ENCODE results near the gene ERGIC1.

DNA sequence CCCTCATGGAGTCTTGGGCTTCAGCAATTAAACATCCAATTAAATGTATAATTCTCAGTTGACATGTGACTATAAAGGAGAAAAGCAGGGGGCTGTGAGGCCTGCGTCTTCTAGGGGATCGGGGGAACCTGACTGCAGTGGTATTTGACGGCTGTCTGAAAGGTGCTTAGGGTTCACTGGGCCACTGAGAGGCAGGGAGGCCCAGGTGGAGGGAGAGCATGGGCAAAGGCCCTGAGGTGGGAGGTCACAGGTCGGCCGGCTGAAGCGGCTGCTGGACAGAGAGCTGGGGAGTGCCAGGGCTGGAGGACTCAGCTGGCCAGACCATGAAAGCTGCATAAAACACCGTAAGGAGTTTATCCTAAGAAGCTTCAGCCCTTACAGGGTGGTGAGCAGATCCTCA is 23.9 kb downstream of the ERGIC1 start:
- TF ChIP-seq, protein P1, sequence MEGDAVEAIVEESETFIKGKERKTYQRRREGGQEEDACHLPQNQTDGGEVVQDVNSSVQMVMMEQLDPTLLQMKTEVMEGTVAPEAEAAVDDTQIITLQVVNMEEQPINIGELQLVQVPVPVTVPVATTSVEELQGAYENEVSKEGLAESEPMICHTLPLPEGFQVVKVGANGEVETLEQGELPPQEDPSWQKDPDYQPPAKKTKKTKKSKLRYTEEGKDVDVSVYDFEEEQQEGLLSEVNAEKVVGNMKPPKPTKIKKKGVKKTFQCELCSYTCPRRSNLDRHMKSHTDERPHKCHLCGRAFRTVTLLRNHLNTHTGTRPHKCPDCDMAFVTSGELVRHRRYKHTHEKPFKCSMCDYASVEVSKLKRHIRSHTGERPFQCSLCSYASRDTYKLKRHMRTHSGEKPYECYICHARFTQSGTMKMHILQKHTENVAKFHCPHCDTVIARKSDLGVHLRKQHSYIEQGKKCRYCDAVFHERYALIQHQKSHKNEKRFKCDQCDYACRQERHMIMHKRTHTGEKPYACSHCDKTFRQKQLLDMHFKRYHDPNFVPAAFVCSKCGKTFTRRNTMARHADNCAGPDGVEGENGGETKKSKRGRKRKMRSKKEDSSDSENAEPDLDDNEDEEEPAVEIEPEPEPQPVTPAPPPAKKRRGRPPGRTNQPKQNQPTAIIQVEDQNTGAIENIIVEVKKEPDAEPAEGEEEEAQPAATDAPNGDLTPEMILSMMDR (IDR thresholded peaks at IDR 0.05; ENCODE audit: insufficient read depth, low read depth, low read length): no peak
- TF ChIP-seq EZH2 (IDR thresholded peaks at IDR 0.05; ENCODE audit: insufficient read depth, low read length): no peak

All from astrocyte (in vitro differentiated cells and primary cell).